K562 (cell line): ENCODE data around the gene SPATA20. TPM values are rescaled to one million over a fixed set of nuclear protein-coding genes. Genes with fewer than 3 reads are reported as not detected.
A peak's percentile ranks its signal among the peaks of the same experiment; 100 is the strongest.

Experiments
- ATAC-seq: fragments of 200-7000 bp; cut with Tn5 transposase; 3 replicates; pipeline ENCODE4 v1.9.1; 2020; ENCODE audit warnings: moderate library complexity
- BruUV-seq: library from RNA; stranded (reverse); fragments of 400-500 nt; replicated peaks from 2 replicates; lab custom pipeline; 2021; lab: Mats Ljungman, UMichigan
- CTCF ChIA-PET: fragments of 300-600 bp; formaldehyde crosslinking; extraction: SDS; loops from one replicate; lab custom pipeline; 2021; ENCODE audit warnings: low intra/inter-chr PET ratio; lab: Yijun Ruan, JAX
- POLR2A ChIA-PET: fragments of 300-600, 350-650 bp; sonication (Branson Sonifier 250); formaldehyde crosslinking; extraction: SDS; loops from one replicate; lab custom pipeline; 2021; ENCODE audit warnings: antibody characterized with exemption, inconsistent platforms; lab: Yijun Ruan, JAX
- DNase-seq, 4 experiments: peaks; one replicate each; pipeline versions ENCODE4 v3.0.0 to v3.0.0-alpha.2; 2011 to 2018; ENCODE audit warnings: low spot score in 3 of 4, mixed read lengths in 3 of 4; ENCODE audit errors: extremely low read depth in 1 of 4
- FAIRE-seq: peaks from 2 replicates; lab custom pipeline; 2011; peaks lifted over from hg19 to GRCh38; lab: Jason Lieb, UNC
- H2AFZ ChIP-seq: 2 replicates; pipeline ENCODE4 v1.6.0; 2011; ENCODE audit warnings: low read depth, low read length, control low read depth, inconsistent platforms
- H3K27ac ChIP-seq: fragments of 200-600 bp; 3 replicates; pipeline ENCODE4 v1.8.0; 2011; ENCODE audit warnings: low read depth, mild to moderate bottlenecking, control low read depth, inconsistent platforms, low read length, moderate library complexity, mixed read lengths; ENCODE audit errors: extremely low read depth
- H3K27me3 ChIP-seq, 2 experiments: fragments of 300-600 bp in 1 of 2; 2 replicates in 1 of 2; 3 replicates in 1 of 2; pipeline versions ENCODE4 v1.6.0 to v1.8.0; 2011; ENCODE audit warnings: inconsistent platforms in 2 of 2, low read length in 2 of 2, mild to moderate bottlenecking in 1 of 2, mixed read lengths in 1 of 2, moderate library complexity in 1 of 2; ENCODE audit not compliant: control insufficient read depth in 2 of 2, insufficient read depth in 2 of 2
- H3K36me3 ChIP-seq: fragments of 300-600 bp; 3 replicates; pipeline ENCODE4 v1.8.0; 2011; ENCODE audit warnings: mild to moderate bottlenecking, low read length, inconsistent platforms; ENCODE audit not compliant: control insufficient read depth, insufficient read depth
- H3K4me1 ChIP-seq, 2 experiments: fragments of 200-600 bp in 1 of 2; replicated peaks in 1 of 2; 2 replicates in 1 of 2; 3 replicates in 1 of 2; pipeline versions ENCODE4 v1.5.1 to v1.8.0; 2011; ENCODE audit warnings: inconsistent platforms in 2 of 2, low read length in 2 of 2, mild to moderate bottlenecking in 1 of 2, mixed read lengths in 1 of 2, moderate library complexity in 1 of 2; ENCODE audit not compliant: control insufficient read depth in 2 of 2, insufficient read depth in 2 of 2
- H3K4me2 ChIP-seq: 2 replicates; pipeline ENCODE4 v1.6.1; 2011; ENCODE audit warnings: low read length, control low read depth, inconsistent platforms, mixed read lengths; ENCODE audit not compliant: insufficient read depth
- H3K4me3 ChIP-seq: fragments of 200-600 bp; sonication (generic), shearing (Covaris generic); 2 replicates; pipeline ENCODE4 v1.5.1; 2016; ENCODE audit warnings: control low read depth, inconsistent platforms
- H3K79me2 ChIP-seq: fragments of 200-600 bp; 3 replicates; pipeline ENCODE4 v1.8.0; 2011; ENCODE audit warnings: low read length, inconsistent platforms; ENCODE audit not compliant: control insufficient read depth, insufficient read depth
- H3K9ac ChIP-seq, 2 experiments: 2 replicates each; pipeline versions ENCODE4 v1.6.0 to v1.6.1; 2011; ENCODE audit warnings: low read depth in 2 of 2, low read length in 2 of 2, control low read depth in 1 of 2, inconsistent platforms in 1 of 2, mild to moderate bottlenecking in 1 of 2, mixed read lengths in 1 of 2; ENCODE audit not compliant: insufficient read depth in 1 of 2
- H3K9me1 ChIP-seq: one replicate; pipeline ENCODE4 v1.6.0; 2011; ENCODE audit warnings: inconsistent platforms, mild to moderate bottlenecking, low read length, moderate library complexity; ENCODE audit not compliant: control insufficient read depth, insufficient read depth
- H3K9me3 ChIP-seq: replicated peaks from 2 replicates; pipeline ENCODE4 v1.5.1; 2011; ENCODE audit warnings: low read depth, low read length, inconsistent platforms; ENCODE audit not compliant: control insufficient read depth, insufficient read depth
- H4K20me1 ChIP-seq: replicated peaks from 2 replicates; pipeline ENCODE4 v1.6.1; 2011; ENCODE audit warnings: low read length, inconsistent platforms, mixed read lengths; ENCODE audit not compliant: control insufficient read depth, insufficient read depth
- CBFB ChIP-seq: sonication (generic); formaldehyde crosslinking; IDR thresholded peaks from 2 replicates; pipeline ENCODE4 v1.4.0; 2020; ENCODE audit warnings: mild to moderate bottlenecking, missing genetic modification reagents
- PHF8 ChIP-seq: fragments of 200-600 bp; sonication (generic); IDR thresholded peaks from 2 replicates; pipeline ENCODE4 v1.6.1; 2012; ENCODE audit warnings: mixed run types, mild to moderate bottlenecking, inconsistent platforms, low read length, moderate library complexity, borderline replicate concordance
- RNF2 ChIP-seq: sonication (generic); IDR thresholded peaks from 2 replicates; pipeline ENCODE4 v1.6.1; 2016
- SETDB1 ChIP-seq: IDR thresholded peaks from one replicate; pipeline ENCODE4 v1.6.1; 2012; ENCODE audit warnings: low read length, control low read depth, inconsistent platforms
- SREBF2 ChIP-seq: sonication (generic); formaldehyde crosslinking; IDR thresholded peaks from 2 replicates; pipeline ENCODE4 v1.4.0; 2020; ENCODE audit warnings: mild to moderate bottlenecking, missing genetic modification reagents
- SRSF1 ChIP-seq: fragments of 200-400 bp; formaldehyde crosslinking; IDR thresholded peaks from 2 replicates; pipeline ENCODE4 v1.6.1; 2017; ENCODE audit warnings: mild to moderate bottlenecking, low read depth, low read length, moderate library complexity
- TFAM ChIP-seq: fragments of 250-450 bp; sonication (Bioruptor Pico); conservative IDR thresholded peaks from 2 replicates; pipeline ENCODE4 v1.5.0; 2021; ENCODE audit warnings: mild to moderate bottlenecking, moderate library complexity
- ZNF764 ChIP-seq: fragments of 250-450 bp; sonication (Bioruptor Pico); IDR thresholded peaks from 2 replicates; pipeline ENCODE4 v1.4.0; 2020; ENCODE audit warnings: low read depth, mild to moderate bottlenecking, moderate library complexity
- WGBS: fragments of 100-300 bp; shearing (Covaris generic); methylation state at CpG from one replicate; pipeline ENCODE4 v1.1.6; 2016; ENCODE audit warnings: low coverage, mixed read lengths; ENCODE audit not compliant: insufficient coverage; ENCODE audit errors: missing lambda C conversion rate; 5-methylcytosine and 5-hydroxymethylcytosine counted together
- in situ Hi-C: fragments of 300-500 bp; cut with MboI; formaldehyde crosslinking; loops from 4 replicates; pipeline ENCODE4 v1.15.0; 2018; ENCODE audit warnings: inconsistent platforms, mixed read lengths
- intact Hi-C: fragments of 100-400 bp; cut with micrococcal nuclease; formaldehyde crosslinking; loops from 2 replicates; pipeline ENCODE4 v1.14.2; 2022
- polyA plus RNA-seq, 8 experiments: library from polyadenylated mRNA; depleted of rRNA in 4 of 8; stranded (reverse) in 5 of 8; unstranded in 3 of 8; fragments of >200 nt; fragmentation: Nextera tagmentation in 2 of 8; fragmentation: Illumina TruSeq in 1 of 8; extraction: Ambion mirVana in 2 of 8; extraction: Trizol in 1 of 8; gene quantifications; 2 replicates each; pipeline versions ENCODE4 v1.2.1 to v1.2.3, GENCODE V29; 2011 to 2014; ENCODE audit warnings: inconsistent platforms in 1 of 8, missing spikeins in 1 of 8
- total RNA-seq, 7 experiments: library from RNA; depleted of rRNA in 6 of 7; stranded (reverse); fragments of >200 nt in 6 of 7; fragmentation: Illumina TruSeq in 2 of 7; extraction: Trizol in 2 of 7; gene quantifications; 2 replicates each; pipeline versions ENCODE4 v1.2.1 to v1.2.3, GENCODE V29; 2011 to 2021; ENCODE audit warnings: low replicate concordance in 1 of 7

SPATA20 gene
- total and polyA plus RNA-seq, 9 of the 15 experiments (the other 6 are each of a cell fraction or from before 2014, with no cell fraction given): 0.08 to 4.0 (median 1.5) TPM

DNA sequence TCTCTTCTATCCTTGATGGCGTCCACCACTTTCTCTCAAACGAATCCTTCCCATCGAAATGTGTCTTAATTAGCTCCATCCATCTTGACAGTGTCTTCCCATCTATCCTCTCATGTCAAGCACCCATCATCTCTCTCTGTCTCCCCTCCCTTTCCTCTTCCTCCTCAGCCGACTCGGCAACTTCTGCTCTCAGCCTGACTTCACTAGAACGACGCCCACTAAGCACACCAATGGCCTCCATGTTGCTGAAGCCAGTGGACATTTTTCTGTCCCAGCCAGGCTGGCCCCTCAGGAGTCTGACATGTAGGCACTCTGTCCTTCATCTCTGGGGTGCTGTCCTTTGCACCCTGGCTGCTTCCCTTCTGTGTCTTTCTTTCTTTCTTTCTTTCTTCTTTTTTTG lies 2.5 kb upstream of the SPATA20 start:
- in situ Hi-C loops: loop anchor here (10.0 kb wide), 1 partner anchor 410 kb away; no protein-coding TSS in a partner anchor
- ATAC-seq: no peak
- Histone ChIP-seq H3K27ac (no peak overlapping the region), H2AFZ (peak overlapping the region; percentile 60; the same call in 1 of the 2 replicates), H3K36me3 (no peaks in the 10 kb centered on the region), H3K27me3 (no peaks in the 10 kb centered on the region), H4K20me1 (0 out of 2 replicates have a peak, but pooled peaks cover 4% of the 10 kb centered on the region), H3K9ac (no peak overlapping the region), H3K9me3 (no peaks in the 10 kb centered on the region), H3K9me1 (no peaks in the 10 kb centered on the region), H3K4me2 (no peak overlapping the region), H3K4me1 (peaks cover 15 to 57% of the 10 kb centered on the region in 2 experiments; a peak in 4 of 5 replicates), H3K79me2 (no peaks in the 10 kb centered on the region), H3K4me3 (no peak overlapping the region)
- BruUV-seq: no TSS peak
- DNase-seq: no peak
- no peak for TF ChIP-seq SREBF2 (CRISPR knock-in tag)
- TF ChIP-seq CBFB (CRISPR knock-in tag): no peak
- no peak for TF ChIP-seq PHF8
- TF ChIP-seq SETDB1: no peak
- no peak for TF ChIP-seq TFAM (CRISPR knock-in tag)
- no peak for TF ChIP-seq RNF2
- TF ChIP-seq ZNF764 (CRISPR knock-in tag): no peak
- no peak for TF ChIP-seq SRSF1
- WGBS: 29% methylated on average over 7 of the region's 7 CpGs
- ChIA-PET POLR2A (interaction anchor here (0.8 kb wide), 1 partner anchor 93 kb away, joined by 3 read pairs; no protein-coding TSS in a partner anchor), CTCF (no interaction called here)
- FAIRE-seq: no peak
- intact Hi-C loops: no loop called here
